ENCODE data around the gene FAM161A. TPM values are rescaled to one million over a fixed set of nuclear protein-coding genes. Genes with fewer than 3 reads are reported as not detected.
A peak's percentile ranks its signal among the peaks of the same experiment; 100 is the strongest.
"Not testable (repeated sequence)": the region's sequence is repeated elsewhere in the genome, so short reads cannot be mapped to it uniquely, and the experiment has no call there.

FAM161A gene
- total RNA-seq, 1 donor from 2014 or later, result 2.5 TPM

GRCh38 chr2:61887717-61888266, 33.9 kb upstream of the FAM161A start:
- POLR2A ChIA-PET, result interaction anchor here (0.6 to 1.6 kb wide), 5 partner anchors 8 to 769 kb away, joined by 3 to 5 read pairs (median 3); partner anchors contain the start of gene FAM161A
- Mint-ChIP-seq H3K4me3 (peak overlapping the region; percentile 100), H3K36me3 (ENCODE audit: low read depth) (peaks cover 49% of the 10 kb centered on the region), H3K27me3 (no peaks in the 10 kb centered on the region), H3K4me1 (peaks cover 23% of the 10 kb centered on the region), H3K9me3 (no peaks in the 10 kb centered on the region), H3K27ac (peak overlapping the region; percentile 99)
- TF ChIP-seq CTCF (IDR thresholded peaks at IDR 0.05), result no peak
- ATAC-seq (ENCODE audit: low read depth), result no peak
- intact Hi-C loops (cut with micrococcal nuclease), result loop anchor here (1.0 to 5.0 kb wide), 8 partner anchors 18 to 1701 kb away; partner anchors contain the start of genes COMMD1, EHBP1, FAM161A and MDH1
- CTCF ChIA-PET, result no interaction called here
- DNase-seq, result no peak

GRCh38 chr2:61885896-61886603, 32.2 kb upstream of the FAM161A start:
- H3K9me3 Mint-ChIP-seq, result no peaks in the 10 kb centered on the region
- ATAC-seq (ENCODE audit: low read depth) (no peak), DNase-seq (no peak)
- H3K4me1 Mint-ChIP-seq, result peaks cover 23% of the 10 kb centered on the region
- intact Hi-C loops (cut with micrococcal nuclease), result loop anchor here (5.0 kb wide), 1 partner anchor 869 kb away; the partner anchor contains the start of genes PEX13 and PUS10
- H3K27ac Mint-ChIP-seq, result no peak overlapping the region
- H3K27me3 Mint-ChIP-seq, result no peaks in the 10 kb centered on the region
- ChIA-PET CTCF (no interaction called here), POLR2A (no interaction called here)
- peak overlapping the region; percentile 100 for H3K4me3 Mint-ChIP-seq
- no peak for TF ChIP-seq CTCF (IDR thresholded peaks at IDR 0.05)
- H3K36me3 Mint-ChIP-seq (ENCODE audit: low read depth), result peaks cover 63% of the 10 kb centered on the region

- Mint-ChIP-seq H3K4me3 (no peak overlapping the region), H3K9me3 (no peaks in the 10 kb centered on the region), H3K27me3 (no peaks in the 10 kb centered on the region), H3K4me1 (peaks cover 21% of the 10 kb centered on the region), H3K36me3 (ENCODE audit: low read depth) (peaks cover 82% of the 10 kb centered on the region), H3K27ac (no peak overlapping the region)
- intact Hi-C loops (cut with micrococcal nuclease), result no loop called here
- POLR2A ChIA-PET, result interaction anchor here (0.6 kb wide), 1 partner anchor 8 kb away, joined by 7 read pairs; no protein-coding TSS in a partner anchor
- no peak for TF ChIP-seq CTCF (IDR thresholded peaks at IDR 0.05)
- no peak for ATAC-seq (ENCODE audit: low read depth)
- CTCF ChIA-PET, result no interaction called here
- DNase-seq, result no peak
These were observed 29.0 kb upstream of the FAM161A start for GRCh38 chr2:61882850-61883249.

GRCh38 chr2:61879351-61879750, 25.5 kb upstream of the FAM161A start:
- POLR2A ChIA-PET, result interaction anchor here (0.6 kb wide), 1 partner anchor 9 kb away, joined by 4 read pairs; no protein-coding TSS in a partner anchor
- intact Hi-C loops (cut with micrococcal nuclease); H3K27ac Mint-ChIP-seq; H3K4me3 Mint-ChIP-seq; H3K9me3 Mint-ChIP-seq; ATAC-seq (ENCODE audit: low read depth); H3K27me3 Mint-ChIP-seq; CTCF ChIA-PET; DNase-seq; H3K4me1 Mint-ChIP-seq: not testable (repeated sequence)
- peaks cover 89% of the 10 kb centered on the region for H3K36me3 Mint-ChIP-seq (ENCODE audit: low read depth)

- no peaks in the 10 kb centered on the region for H3K4me1 Mint-ChIP-seq
- H3K36me3 Mint-ChIP-seq (ENCODE audit: low read depth), result peaks cover 89% of the 10 kb centered on the region
- no peak for DNase-seq
- no peaks in the 10 kb centered on the region for H3K9me3 Mint-ChIP-seq
- no peak overlapping the region for H3K27ac Mint-ChIP-seq
- H3K4me3 Mint-ChIP-seq, result no peak overlapping the region
- CTCF ChIA-PET, result no interaction called here
- intact Hi-C loops (cut with micrococcal nuclease), result no loop called here
- ATAC-seq (ENCODE audit: low read depth), result no peak
- no peak for TF ChIP-seq CTCF (IDR thresholded peaks at IDR 0.05)
- no peaks in the 10 kb centered on the region for H3K27me3 Mint-ChIP-seq
- POLR2A ChIA-PET, result no interaction called here
These were observed 24.9 kb upstream of the FAM161A start for GRCh38 chr2:61878761-61879160.
